HL-60 (cell line): ENCODE measurements around the gene AKIRIN1.

Experiments used
- GABPA ChIP-seq: IDR thresholded peaks from 2 replicates; pipeline ENCODE4 v1.6.1; 2012; ENCODE audit warnings: low read depth
- TF ChIP-seq, protein P1 (sequence below): IDR thresholded peaks from one replicate; pipeline ENCODE4 v1.5.1; 2011; ENCODE audit warnings: low read length, control low read depth, inconsistent platforms; ENCODE audit not compliant: insufficient read depth
- TF ChIP-seq, protein P2 (sequence below): IDR thresholded peaks from 2 replicates; pipeline ENCODE4 v1.6.1; 2012; ENCODE audit warnings: low read depth; ENCODE audit not compliant: insufficient replicate concordance

DNA sequence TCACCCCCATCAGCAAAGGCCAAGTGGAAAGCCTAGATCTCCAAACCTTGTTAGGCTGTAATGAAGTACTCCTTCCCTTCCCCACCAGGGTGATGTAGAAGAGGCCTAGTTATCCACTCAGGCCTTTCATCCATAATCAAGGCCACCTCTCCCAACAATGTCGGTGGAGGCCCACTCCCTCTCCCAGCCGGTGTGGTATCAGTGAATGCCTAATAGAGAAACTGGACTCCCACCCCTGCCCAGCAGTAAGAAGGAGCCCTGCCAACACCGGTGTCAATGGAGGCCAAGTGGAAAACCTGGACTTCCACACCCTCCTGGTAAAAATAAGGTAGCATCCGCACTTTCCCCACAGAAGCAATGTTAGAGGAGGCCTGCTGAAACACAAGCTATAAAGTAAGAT lies 58.9 kb downstream of the AKIRIN1 start:
- TF ChIP-seq, protein P1, sequence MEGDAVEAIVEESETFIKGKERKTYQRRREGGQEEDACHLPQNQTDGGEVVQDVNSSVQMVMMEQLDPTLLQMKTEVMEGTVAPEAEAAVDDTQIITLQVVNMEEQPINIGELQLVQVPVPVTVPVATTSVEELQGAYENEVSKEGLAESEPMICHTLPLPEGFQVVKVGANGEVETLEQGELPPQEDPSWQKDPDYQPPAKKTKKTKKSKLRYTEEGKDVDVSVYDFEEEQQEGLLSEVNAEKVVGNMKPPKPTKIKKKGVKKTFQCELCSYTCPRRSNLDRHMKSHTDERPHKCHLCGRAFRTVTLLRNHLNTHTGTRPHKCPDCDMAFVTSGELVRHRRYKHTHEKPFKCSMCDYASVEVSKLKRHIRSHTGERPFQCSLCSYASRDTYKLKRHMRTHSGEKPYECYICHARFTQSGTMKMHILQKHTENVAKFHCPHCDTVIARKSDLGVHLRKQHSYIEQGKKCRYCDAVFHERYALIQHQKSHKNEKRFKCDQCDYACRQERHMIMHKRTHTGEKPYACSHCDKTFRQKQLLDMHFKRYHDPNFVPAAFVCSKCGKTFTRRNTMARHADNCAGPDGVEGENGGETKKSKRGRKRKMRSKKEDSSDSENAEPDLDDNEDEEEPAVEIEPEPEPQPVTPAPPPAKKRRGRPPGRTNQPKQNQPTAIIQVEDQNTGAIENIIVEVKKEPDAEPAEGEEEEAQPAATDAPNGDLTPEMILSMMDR: no peak
- TF ChIP-seq, protein P2, sequence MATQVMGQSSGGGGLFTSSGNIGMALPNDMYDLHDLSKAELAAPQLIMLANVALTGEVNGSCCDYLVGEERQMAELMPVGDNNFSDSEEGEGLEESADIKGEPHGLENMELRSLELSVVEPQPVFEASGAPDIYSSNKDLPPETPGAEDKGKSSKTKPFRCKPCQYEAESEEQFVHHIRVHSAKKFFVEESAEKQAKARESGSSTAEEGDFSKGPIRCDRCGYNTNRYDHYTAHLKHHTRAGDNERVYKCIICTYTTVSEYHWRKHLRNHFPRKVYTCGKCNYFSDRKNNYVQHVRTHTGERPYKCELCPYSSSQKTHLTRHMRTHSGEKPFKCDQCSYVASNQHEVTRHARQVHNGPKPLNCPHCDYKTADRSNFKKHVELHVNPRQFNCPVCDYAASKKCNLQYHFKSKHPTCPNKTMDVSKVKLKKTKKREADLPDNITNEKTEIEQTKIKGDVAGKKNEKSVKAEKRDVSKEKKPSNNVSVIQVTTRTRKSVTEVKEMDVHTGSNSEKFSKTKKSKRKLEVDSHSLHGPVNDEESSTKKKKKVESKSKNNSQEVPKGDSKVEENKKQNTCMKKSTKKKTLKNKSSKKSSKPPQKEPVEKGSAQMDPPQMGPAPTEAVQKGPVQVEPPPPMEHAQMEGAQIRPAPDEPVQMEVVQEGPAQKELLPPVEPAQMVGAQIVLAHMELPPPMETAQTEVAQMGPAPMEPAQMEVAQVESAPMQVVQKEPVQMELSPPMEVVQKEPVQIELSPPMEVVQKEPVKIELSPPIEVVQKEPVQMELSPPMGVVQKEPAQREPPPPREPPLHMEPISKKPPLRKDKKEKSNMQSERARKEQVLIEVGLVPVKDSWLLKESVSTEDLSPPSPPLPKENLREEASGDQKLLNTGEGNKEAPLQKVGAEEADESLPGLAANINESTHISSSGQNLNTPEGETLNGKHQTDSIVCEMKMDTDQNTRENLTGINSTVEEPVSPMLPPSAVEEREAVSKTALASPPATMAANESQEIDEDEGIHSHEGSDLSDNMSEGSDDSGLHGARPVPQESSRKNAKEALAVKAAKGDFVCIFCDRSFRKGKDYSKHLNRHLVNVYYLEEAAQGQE: no peak
- TF ChIP-seq GABPA: no peak
